Body of pancreas (tissue), 4 donors: ENCODE data around the gene NRN1L.

Source experiments
- POLR2A ChIP-seq, 3 donors: fragments of 450-650 bp; IDR thresholded peaks; one replicate each; pipeline ENCODE4 v1.6.1; 2016; ENCODE audit warnings: antibody characterized with exemption in 3 of 3, mild to moderate bottlenecking in 2 of 3
- TF ChIP-seq, protein P1 (sequence below), 7 experiments: fragments of 450-650 bp in 4 of 7; fragments of 200-600 bp in 3 of 7; sonication (generic) in 3 of 7; IDR thresholded peaks; one replicate each; pipeline ENCODE4 v1.5.1; 2016 to 2019; ENCODE audit warnings: antibody characterized with exemption in 7 of 7

DNA sequence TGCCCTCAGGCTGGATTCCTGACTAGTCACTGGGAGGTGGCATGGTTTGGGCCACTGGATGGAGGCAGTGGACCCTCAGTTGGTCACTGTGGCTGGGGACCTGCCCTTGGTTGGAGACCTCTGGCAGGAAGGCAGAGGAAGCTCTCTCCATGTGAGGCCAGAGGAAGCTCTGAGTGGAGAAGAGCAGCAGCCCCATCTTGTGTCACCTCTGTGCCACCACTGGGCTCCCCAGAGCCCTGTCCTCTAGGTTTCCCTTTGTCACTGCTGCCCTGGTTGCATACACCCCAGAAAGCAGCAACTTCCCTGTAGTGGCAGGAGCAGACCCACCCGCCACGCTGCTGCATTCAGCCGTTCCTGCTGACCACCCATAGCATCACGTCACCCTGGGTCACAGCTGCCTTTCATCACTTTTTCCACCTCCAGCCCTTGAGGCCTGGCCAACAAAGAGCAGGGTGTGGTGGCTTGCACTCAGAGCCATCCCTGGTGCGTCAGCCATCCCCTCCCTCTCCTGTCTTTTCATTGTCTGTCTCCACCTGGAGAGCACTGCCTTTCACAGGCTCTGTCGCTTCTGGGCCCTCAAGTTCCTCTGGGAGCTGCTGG, 35.0 kb downstream of the NRN1L start:
- TF ChIP-seq, protein P1, sequence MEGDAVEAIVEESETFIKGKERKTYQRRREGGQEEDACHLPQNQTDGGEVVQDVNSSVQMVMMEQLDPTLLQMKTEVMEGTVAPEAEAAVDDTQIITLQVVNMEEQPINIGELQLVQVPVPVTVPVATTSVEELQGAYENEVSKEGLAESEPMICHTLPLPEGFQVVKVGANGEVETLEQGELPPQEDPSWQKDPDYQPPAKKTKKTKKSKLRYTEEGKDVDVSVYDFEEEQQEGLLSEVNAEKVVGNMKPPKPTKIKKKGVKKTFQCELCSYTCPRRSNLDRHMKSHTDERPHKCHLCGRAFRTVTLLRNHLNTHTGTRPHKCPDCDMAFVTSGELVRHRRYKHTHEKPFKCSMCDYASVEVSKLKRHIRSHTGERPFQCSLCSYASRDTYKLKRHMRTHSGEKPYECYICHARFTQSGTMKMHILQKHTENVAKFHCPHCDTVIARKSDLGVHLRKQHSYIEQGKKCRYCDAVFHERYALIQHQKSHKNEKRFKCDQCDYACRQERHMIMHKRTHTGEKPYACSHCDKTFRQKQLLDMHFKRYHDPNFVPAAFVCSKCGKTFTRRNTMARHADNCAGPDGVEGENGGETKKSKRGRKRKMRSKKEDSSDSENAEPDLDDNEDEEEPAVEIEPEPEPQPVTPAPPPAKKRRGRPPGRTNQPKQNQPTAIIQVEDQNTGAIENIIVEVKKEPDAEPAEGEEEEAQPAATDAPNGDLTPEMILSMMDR (IDR thresholded peaks at IDR 0.05) = no peak
- TF ChIP-seq POLR2A (IDR thresholded peaks at IDR 0.05) = no peak
